ENCODE results near the gene CCDC85C.

CCDC85C gene

GRCh38 chr14:99570544-99571302 lies 33.3 kb downstream of the CCDC85C start:
- DNase-seq, result no peak

- DNase-seq, result no peak
Observed at GRCh38 chr14:99569725-99570543, 34.1 kb downstream of the CCDC85C start.

DNA sequence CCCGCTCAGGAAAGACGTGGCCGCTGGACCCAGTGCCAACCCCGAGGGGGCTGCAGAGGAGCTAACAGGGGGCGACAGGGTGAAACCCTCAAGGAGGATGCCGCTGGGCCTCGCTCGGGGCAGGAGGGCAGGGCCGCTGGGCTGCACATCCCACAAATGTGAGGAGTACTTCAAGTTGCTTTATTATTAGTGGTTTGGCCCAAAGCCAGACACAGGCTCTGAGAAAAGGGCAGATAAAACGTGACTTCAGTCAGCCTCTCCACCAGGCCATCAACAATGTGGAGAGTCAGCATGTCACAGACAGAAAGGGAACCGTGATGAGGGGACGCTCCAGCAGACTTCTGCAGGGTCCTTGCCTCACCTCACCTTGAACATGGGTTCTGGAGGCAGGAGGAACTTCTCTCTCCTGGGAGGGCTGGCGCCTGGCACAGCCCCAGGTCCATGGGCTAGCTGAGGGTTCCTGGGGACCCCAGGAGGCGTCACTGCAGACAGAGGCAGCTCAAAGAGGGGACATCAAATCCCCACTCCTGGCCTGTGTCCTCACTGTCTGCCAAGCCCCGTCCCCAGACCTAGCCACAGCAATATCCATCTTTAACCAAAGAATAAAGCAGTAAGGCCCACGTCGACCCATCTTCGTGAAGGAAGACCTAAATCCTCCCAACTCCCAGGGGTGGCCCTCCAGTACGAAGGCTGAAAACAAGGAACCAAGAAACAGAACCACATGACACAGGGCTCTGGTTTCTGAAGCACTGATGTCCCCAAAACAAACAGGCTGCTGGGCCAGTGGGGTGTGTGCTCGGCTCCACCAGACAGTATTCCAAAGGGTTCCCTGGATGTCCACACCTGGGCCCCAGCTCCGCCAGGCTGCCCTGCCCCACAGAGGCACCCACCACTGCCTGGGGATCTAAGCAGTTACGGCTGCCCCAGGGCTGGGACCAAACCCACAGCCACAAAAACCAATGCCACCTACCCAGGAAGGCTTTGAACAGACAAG lies 35.1 kb downstream of the CCDC85C start:
- DNase-seq, result no peak

- DNase-seq, result no peak
Observed at GRCh38 chr14:99566390-99567354, 37.3 kb downstream of the CCDC85C start.

DNA sequence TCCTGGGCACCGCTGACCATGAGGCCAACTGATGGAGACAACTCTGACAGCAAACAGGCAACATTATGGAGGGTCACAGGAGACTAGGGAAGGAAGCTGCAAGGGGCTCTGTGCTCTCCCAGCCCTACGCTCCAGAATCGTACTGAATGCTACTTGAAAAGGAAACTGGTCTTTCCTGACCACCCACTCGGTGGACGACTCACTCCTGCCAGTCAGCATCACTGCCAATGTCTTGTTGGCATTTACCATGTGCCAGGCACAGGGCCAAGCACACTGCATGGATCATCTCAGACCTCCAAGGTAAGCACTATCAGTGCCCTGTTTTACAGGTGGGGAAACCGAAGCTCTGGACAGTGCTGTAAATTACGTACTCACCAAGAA lies 38.0 kb downstream of the CCDC85C start:
- no peak for DNase-seq

- no peak for DNase-seq
Observed at GRCh38 chr14:99565383-99565782, 38.6 kb downstream of the CCDC85C start.

DNA sequence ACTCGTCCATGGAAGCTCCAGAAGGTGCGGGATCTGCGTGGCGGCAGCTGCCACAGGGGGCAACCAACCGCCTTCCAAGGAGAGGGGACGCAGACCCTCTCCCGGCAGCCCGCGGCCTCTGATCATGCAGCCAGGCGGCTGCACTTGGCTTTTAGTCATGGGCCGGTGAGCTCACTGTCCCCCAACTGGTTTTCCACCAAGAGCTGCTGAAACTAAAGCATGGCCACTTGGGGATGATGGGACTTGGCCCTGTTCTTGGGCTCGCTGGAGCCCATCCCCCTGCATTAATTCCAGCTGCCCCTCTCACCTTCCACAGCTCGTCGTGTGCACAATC lies 39.1 kb downstream of the CCDC85C start:
- DNase-seq, result no peak

- DNase-seq, result peak in 1 of 2 donors; percentile 26
Observed at GRCh38 chr14:99564256-99564925, 39.6 kb downstream of the CCDC85C start.

DNA sequence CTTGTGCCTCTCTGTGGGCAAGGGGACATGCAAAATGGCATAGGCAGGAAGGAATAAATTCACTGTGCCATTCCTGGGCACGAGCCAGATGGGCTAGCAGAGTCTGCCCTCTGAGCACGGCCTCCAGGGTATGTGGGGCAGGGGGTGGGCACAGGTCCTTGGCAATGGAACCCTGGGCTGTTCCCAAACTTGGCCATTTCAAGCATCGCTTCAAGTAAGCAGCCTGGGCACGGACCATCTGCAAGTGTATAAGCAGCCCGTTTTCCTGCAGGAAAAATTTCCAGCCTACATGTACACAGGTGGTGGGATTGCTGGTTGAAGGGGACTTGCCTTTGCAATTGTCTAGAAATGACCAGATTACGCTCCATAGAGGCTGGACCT lies 40.3 kb downstream of the CCDC85C start:
- DNase-seq, result no peak

DNA sequence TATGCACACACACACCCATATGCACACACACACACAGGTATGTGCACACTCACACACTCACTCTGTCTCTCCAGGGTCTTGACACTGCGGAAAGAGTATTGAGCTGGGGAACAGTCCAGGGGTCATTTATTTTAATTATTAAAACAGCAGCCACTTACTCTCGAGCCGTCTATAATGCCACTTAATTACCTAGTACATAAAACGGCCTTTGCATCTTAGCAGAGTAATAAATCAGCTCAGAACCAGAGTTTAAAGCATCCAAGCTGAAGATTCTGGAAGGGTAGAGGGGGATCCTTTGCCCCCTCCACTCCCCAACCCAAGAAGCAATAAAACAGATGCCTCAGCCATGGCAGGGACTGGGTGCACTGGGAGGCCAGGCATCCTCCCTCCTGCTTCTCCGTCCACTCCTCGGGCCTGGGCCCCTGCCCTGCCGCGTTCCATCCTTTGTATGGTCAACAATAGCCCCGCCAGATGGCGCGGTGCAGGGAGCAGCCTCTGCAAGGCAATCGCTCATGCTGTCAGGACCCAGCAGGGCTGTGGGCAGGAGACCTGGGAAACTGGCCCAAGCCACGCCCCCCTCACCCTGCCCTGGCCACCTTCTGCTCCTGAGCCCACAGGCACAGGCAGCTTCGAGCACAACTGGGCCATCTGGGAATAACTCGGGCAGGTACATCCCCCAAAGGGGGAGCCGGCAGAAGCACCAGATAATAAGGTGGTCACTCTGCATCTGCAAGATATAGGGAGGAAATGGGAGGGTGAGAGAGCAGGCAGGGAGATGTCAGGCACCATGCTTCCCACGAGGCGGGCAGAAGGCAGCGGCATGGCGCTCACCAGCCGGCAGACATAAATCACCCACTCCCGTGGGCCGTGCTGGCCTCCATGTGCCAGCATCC lies 40.9 kb downstream of the CCDC85C start:
- DNase-seq, result peak; percentile 29 to 76

DNA sequence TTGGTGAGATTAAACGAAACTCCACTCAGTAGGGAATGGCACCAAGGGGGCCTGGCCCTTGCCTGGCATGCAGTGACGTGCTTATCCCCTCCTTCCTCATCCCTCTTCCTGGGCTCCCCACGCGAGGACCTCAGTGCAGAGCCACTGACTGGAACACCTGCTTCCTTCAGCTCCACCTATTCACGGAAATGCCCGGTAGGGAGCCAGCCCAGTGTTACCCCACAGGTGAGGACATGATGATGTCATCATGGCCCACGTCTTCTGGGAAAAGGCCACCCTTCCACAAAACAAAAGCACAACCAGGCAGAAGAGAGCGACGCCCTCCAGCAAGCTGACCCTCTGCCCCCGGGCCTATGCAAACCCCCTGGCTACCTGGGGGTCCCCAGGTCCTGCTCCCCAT lies 42.1 kb downstream of the CCDC85C start:
- DNase-seq, result no peak

- DNase-seq, result no peak
Observed at GRCh38 chr14:99560922-99561683, 42.9 kb downstream of the CCDC85C start.

- DNase-seq, result no peak
Observed at GRCh38 chr14:99560403-99560802, 43.6 kb downstream of the CCDC85C start.

DNA sequence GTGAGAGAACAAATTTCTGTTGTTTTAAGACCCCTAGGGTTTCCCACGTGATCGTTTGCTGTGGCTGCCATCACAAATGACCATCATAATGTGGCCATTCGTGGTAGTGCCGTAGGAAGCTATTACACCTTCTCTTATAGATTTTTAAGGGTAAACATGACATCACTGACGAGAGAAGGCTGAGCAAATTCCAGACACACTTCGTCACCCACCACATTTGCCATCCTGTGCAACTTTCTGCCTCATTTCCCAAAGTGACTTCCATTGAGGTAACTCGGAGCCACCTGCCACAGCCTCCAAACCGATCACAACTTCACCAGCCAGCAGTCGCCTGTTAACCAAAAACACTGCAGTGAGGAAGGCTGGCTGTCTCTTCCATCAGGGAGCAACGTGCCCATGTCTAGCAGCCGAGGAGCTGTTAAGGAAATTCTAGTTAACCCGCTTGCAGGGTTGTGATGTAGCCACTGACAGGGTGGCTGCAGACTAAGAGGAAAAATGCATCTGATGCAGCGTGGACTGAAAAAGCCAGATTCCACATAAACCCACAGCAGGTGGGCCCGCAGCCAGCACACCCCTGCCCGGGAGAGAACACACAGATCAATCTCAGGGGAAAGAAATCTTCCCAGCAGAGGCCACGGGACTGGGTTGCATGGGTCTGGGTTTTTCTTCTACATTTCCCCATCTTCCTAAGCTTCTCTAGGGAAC lies 44.6 kb downstream of the CCDC85C start:
- no peak for DNase-seq

DNA sequence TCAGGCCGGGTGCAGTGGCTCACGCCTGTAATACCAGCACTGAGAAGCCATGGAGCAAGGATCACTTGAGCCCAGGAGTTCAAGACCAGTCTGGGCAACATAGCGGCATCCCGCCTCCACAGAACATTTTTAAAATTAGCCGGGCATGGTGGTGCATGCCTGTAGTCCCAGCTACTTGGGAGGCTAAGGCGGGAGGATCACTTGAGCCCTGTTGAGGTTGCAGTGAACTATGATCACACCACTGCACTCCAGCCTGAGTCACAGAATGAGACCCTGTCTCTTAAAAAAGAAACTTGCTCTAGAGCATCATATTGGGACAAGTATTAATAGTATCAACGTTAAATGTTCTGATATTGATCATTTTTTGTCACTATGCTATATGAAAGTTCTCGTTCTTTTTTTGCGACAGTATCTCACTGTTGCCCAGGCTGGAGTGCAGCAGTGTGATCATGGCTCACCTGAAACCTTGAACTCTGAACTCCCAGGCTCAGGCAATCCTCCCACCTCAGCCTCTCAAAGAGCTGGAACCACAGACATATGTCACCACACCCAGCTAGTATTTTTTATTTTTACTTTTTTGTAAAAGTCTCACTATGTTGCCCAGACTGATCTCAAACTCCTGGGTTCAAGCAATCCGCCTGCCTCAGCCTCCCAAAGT lies 47.7 kb downstream of the CCDC85C start:
- DNase-seq, result no peak

DNA sequence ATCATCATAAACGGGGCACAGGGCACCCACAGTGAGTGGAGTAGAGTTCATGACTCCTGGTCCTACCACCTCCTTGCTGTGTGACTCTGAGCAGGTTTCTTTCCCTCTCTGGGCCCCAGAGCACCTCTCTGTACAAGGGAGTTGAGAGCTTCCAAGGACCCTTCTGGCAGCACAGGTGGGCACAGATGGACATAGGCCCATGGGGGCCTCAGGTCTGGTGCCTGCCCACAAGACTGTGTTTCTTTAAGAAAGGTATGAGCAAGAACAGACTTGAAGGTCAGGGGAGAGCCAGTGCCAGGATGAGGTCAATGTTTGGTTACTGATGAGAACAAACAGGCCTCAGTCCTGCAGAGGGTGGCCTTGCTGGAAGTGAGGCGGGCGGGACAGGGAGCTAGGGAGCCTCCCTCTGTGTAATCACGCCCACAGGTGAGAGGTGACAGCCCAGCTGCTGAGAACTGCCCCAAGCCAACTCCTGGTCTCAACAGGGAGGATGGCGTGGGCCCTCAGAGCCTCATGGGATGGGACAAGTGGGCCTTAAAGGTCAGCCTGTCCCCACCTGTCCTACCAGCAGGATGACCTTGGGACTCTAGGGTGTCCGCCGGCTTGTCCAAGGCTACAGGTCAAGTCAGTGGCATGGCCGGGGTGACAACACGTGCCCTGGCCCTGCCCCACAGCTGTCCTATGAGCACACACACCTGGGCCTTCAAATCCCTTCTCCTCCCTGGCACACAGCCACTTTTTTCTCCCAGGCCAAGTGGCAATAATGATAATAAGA lies 49.1 kb downstream of the CCDC85C start:
- DNase-seq, result no peak

- DNase-seq, result peak in 1 of 2 donors; percentile 36
Observed at GRCh38 chr14:99554184-99554583, 49.8 kb downstream of the CCDC85C start.

Data from hippocampal formation (tissue), 2 donors.